GM19438 (cell line): Measurements from ENCODE around the gene MSMP.

Experiments
- ATAC-seq: cut with Tn5 transposase; IDR thresholded peaks from one replicate; pipeline ENCODE4 v1.9.1; 2021; ENCODE audit warnings: low read depth; ENCODE audit not compliant: unreplicated experiment

MSMP gene

DNA sequence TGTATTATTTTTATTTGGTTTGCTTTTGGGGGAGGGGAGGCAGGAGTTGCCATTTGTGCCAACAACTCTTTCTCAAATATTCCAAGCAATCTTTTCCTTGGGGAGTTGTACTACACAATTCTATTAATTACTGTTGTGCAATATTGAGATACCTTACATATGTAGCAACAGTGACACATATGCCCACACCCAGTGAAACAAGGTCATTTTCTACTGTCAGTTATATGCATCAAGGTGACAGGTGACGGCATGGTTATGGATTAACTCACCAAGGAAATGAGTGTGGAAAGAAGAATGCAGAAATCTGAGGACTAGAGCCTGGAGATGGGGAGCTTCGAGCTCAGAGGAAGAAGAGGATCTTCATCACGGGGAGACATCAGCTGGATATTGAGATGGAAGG, 17.9 kb upstream of the MSMP start:
- no peak for ATAC-seq

DNA sequence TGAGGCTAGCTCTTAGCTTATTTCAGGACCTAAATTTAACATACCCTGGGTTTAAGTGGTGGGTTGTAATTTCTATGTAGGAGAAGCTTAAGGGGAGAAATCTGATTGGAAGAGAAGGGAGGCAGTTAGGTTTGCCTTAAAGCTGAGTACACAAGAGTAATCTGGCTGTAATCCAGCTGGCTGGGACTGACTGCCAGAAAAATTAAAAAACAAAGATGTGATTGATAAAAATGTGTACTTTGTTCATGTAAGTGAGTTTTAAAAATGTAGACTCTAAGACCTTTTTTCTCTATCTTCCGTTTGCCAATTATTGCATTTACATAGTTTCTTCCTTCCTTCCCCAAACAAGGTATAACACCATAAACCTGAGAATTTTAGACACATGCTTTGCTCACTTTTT, 17.5 kb upstream of the MSMP start:
- ATAC-seq = no peak

- ATAC-seq = no peak
Observed at GRCh38 chr9:35771075-35771433, 17.0 kb upstream of the MSMP start.

DNA sequence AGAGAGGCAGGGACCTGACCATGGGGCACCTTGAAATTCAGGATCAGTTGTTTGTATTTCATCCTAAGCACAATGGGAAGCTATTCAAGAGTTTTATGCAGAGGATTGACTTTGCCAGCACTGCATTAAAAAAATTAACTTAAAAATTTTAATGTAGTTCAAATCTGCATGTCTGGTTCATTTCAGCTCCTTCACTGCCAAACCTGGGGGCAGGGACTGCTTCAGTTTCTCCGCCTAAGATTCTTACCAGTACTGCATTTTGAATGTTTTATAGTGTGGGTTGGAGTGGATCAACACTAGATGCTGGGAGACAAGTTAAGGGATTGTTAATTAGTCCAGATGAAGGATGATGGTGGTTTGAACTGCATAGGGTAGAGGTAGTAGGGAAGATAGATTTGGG, 15.7 kb upstream of the MSMP start:
- no peak for ATAC-seq

- ATAC-seq = no peak
Observed at GRCh38 chr9:35767458-35767857, 13.4 kb upstream of the MSMP start.

DNA sequence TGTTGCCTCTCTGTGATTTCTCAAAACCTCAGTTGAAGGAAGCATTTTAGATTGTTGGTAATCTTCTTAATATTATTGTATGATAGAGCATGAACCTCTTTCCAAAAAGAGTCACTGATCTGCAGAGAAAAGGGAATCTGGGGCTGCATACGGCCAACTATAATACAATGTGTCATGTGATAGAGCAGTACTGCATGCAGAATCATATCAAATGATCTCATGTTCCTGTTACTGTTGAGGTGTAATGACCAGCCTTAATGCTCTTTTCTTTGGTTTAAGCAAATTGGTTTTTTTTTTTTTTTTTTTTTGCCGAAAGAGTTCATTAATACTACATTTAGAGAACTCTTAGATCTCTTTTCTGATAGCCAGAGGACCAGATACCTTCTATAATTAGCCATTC, 12.9 kb upstream of the MSMP start:
- ATAC-seq = no peak

GRCh38 chr9:35763803-35764202, 9.7 kb upstream of the MSMP start:
- no peak for ATAC-seq

DNA sequence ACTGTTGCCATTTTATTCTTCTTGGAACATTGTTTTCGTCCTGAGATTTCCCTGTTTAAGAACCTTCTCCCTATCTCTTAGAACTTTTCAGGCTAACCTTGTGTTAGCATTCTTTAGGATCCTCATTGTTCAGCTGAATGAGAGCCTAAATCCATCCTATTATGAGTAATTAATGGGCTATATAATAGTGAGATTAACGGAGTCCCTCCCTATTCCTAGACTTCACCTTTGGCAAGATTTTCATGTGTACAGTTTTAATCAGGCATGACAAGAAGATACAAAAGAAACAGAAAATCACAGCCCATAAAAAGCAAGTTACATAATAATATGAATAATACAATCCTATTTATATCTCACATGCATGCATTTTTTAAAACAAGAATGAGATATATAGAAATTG, 9.1 kb upstream of the MSMP start:
- no peak for ATAC-seq

GRCh38 chr9:35760651-35761050, 6.6 kb upstream of the MSMP start:
- no peak for ATAC-seq

DNA sequence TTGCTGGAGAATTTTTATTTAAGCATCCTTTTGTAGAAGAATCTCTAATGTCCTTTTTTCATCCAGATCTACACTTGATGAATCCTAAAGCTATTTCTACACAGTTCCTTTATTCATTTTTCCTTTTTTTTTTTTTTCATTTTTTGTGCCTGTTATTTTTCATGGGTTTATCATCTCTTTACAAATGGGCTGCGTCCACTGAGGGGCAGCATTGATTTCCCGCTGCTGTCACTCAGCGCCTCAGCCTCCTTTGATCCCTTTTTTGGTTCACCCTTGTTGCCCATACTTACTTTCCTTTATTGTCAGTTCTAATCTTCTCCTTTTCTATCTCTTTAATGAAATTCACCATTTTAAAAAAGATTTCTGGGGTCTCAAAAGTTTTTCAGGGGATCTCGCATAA, 5.7 kb upstream of the MSMP start:
- ATAC-seq = no peak

GRCh38 chr9:35758475-35759050, 4.5 kb upstream of the MSMP start:
- no peak for ATAC-seq

DNA sequence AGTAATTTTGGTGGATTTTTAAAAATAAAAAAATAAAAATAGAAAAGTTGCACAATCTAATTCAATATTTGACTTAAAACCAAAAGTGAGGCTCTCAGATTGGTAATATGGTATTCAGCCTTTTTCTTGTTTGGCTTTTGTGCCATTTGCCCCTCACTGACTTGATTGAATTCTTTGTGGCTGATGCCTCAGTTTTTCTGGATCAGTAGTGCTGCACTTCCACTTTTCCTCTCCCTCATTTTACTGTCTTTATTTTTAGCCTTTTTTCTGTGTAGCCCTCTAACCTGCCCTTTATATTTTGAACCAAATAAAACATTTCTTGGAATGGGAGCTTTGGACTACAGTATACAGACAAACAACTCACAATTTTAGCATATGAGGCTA, 3.8 kb upstream of the MSMP start:
- no peak for ATAC-seq

- ATAC-seq = peak; percentile 42
Observed at GRCh38 chr9:35757226-35757891, 3.3 kb upstream of the MSMP start.

- peak; percentile 64 for ATAC-seq
Observed at GRCh38 chr9:35756275-35757225, 2.5 kb upstream of the MSMP start.

DNA sequence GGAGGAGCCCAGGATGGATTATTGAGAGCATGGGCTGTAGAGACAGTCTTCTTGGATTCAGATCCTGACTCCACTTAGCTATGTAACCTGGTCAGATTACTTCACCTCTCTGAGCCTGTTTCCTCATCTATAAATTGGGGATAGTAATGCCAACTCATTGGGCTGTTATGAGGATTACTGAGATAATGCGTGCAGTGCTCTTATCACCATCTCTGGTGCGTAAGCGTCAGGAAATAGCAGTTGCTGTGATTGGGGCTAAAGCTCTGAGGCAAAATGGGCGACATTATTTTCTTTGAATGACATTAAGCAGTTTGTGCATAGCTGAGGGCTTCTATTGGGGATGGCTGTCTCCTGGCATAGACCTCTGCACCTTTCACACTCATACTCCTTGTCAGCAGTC, 995 bp upstream of the MSMP start:
- no peak for ATAC-seq

DNA sequence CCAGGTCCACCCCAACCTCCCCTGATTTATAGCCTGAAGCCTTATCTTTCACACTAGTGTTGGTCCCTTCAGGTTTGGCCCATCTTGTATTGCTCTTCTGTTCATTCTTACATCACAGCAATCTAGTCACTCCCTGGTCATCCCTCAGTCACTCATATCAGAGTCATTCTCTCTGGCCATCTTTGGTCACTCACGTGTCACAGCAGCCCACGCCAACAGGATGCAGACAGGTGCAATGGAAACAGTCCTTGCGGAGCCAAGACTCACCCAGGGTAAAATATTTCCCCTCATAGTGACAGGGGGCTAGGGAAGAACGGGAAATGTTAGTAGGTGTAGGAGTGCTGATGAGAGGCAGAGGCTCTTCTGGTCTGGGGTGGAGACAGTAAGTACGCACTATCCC, 610 bp downstream of the MSMP start:
- no peak for ATAC-seq

- no peak for ATAC-seq
Observed at GRCh38 chr9:35750256-35750531, 3.9 kb downstream of the MSMP start.

- ATAC-seq = peak; percentile 42
Observed at GRCh38 chr9:35749515-35750255, 4.4 kb downstream of the MSMP start.

- peak; percentile 72 for ATAC-seq
Observed at GRCh38 chr9:35748858-35749514, 5.1 kb downstream of the MSMP start, which contains the start of the genes GBA2 and RGP1. GBA2 (minus strand) TSS chr9:35749228; CDS start chr9:35748704, 524 bp downstream. RGP1 (plus strand) TSS chr9:35749287; CDS start chr9:35749756, 469 bp downstream.

DNA sequence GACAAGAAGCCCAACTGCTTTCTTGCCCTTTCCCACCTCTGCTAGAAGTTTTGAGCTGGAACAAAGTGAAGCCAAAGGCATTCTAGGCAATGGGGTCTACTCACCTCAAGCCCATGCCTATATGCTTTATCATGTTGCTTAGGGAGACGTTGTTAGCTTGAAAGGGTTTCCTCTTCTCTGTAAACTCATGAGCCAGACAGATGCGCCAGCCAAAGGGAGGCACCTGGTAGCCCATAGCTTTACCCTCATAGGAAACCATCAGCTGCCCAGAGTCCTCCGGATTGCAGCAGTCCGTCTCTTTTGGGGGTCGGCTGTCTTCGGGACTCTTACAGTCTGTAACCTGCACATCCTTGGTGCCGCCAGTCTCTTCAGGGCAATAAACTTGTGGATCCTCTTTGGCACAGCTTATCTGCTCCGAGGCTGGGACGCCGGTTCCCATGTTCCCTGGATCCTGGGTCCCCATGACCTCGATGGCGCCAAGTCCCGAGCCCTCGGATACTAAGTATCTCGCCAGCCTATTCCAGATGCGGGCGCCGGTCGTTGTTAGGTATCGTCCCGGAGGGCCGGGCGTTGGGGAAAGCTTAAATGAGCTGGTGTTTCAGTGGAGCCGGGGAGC, 5.7 kb downstream of the MSMP start:
- peak; percentile 2 for ATAC-seq
